Germinal center (tissue), 1 donor: ENCODE data around the gene MOB1B.
A peak's percentile ranks its signal among the peaks of the same experiment; 100 is the strongest.
"Not testable (repeated sequence)": the region's sequence is repeated elsewhere in the genome, so short reads cannot be mapped to it uniquely, and the experiment has no call there.

ENCODE experiments used
- DNase-seq: peaks from one replicate; pipeline ENCODE4 v3.0.0; 2012; ENCODE audit warnings: mixed read lengths, low spot score

Gene MOB1B

GRCh38 chr4:70956549-70957210 lies 54.5 kb downstream of the MOB1B start:
- DNase-seq, result no peak

DNA sequence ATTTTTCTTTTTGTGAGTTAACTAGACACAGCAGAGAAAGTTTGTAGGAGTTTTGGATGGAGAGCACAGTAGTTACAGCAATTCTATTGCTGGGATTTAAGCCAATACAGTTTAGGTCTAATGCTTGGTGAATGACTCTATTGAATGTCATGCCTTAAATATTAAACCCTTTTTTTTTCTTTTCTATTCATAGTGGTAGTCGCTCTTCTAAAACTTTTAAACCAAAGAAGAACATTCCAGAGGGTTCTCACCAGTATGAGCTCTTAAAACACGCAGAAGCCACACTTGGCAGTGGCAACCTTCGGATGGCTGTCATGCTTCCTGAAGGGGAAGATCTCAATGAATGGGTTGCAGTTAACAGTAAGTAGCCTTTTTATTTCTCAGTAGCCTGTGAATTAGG lies 56.5 kb downstream of the MOB1B start:
- no peak for DNase-seq

DNA sequence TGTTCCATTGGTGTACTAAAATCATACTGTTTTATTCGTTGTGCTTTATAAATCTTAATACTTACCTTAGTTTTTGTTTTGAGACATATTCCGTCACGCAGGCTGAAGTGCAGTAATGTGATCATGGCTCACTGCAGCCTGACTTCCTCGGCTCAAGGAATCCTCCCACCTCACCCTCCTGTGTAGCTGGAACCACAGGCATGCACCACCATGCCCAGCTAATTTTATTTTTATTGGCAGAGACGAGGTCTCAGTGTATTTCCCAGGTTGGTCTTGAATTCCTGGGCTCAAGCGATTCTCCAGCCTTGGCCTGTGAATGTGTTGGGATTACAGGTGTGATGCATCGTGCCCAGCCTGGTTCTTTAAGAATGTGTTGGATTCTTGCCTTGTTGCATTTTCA lies 66.9 kb downstream of the MOB1B start:
- no peak for DNase-seq

GRCh38 chr4:70976252-70976651 lies 74.1 kb downstream of the MOB1B start:
- no peak for DNase-seq

DNA sequence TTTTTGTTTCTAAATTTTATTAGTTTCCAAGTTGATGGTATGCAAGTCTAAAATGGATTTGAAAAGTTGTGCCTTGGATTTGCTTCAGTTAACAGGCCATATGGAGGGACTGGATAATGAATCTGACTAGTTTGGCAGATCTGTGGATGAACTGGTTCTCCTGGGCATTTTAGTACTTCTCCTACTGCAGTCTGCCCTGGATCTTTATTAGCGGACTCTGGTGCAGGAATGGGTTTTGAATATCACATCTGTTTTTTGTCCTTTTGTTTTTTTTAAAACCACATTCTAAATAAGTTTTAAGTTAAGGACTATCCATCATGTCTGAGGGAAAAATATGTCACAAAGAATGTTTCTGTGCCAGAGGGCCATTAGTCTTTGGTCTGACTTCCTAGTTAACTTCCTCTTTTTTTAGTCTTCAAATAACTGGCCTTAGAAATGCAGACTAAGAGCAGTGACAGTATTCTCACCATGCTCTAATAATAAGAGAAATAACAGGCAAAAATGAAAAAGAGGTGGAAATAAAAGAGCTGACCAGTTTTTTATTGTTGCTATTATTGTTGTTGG lies 77.4 kb downstream of the MOB1B start:
- DNase-seq, result no peak

GRCh38 chr4:70980196-70980595 lies 78.0 kb downstream of the MOB1B start:
- DNase-seq, result no peak

DNA sequence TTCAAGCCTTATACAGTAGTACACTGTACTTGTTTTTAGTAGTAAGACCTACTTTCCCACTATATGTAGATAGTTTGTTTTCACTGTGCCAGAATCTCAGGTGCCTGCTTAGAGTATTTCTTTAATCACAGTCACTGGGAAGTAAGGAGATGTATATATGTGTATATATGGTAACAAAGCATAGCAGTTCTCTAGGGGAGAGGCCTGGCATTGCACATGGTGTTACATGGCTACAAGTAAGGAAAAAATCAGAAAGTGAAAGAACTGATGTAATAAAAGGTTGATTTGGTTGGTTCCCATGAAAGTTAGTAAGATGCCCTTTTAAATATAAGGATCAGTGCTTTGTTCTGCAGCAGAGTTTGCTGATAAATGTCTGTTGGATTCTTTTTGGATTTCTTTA lies 81.9 kb downstream of the MOB1B start:
- DNase-seq, result no peak

GRCh38 chr4:70984589-70984988 lies 82.4 kb downstream of the MOB1B start:
- no peak for DNase-seq

DNA sequence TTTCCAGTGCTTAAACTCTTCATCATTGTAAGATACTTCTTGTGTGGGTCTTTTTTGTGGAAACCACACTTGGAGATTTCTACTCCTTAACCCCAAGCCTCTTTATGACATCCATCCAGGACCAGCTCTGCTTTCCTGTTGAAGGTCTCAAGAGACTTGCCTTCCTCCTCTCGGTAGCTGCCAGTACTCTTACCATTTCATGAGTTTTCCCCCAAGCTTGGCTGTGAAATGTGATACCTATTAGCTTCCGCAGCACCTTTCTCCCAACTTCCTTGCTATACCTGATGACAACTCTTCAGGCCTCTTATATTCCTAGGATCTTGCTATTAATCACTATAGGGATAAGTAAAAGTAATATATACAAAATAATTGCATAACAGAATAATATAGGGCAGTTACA lies 89.4 kb downstream of the MOB1B start:
- no peak for DNase-seq

- no peak for DNase-seq
Observed at GRCh38 chr4:70992391-70992881, 90.3 kb downstream of the MOB1B start.

DNA sequence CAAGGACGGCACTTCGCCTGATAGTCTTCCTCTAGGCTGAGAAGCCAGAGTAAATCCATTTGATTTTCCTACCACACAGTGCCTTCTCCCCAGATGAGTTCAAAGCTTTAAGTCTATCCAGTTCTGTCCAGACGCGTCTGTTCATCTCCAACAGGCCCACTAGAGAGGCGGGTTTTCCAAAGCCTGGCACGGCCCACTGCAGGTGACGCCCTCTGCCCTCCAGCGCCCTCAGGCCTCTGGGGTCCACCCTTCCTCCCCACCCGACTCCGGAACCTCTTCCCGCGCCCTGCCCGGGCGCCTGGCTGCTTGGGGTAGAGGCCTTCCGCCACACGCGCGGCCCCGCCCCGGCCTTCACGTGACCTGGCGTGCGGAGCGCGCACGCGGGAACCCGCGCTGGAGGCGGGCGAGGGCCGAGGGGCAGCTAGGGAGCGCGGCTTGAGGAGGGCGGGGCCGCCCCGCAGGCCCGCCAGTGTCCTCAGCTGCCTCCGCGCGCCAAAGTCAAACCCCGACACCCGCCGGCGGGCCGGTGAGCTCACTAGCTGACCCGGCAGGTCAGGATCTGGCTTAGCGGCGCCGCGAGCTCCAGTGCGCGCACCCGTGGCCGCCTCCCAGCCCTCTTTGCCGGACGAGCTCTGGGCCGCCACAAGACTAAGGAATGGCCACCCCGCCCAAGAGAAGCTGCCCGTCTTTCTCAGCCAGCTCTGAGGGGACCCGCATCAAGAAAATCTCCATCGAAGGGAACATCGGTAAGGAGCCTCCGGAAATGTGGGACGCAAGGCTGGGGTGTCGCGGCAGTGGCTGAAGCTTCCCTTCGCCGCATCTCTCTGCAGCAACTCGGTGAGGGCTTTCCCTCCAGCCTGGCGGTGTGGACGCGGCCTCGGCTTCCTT lies 91.3 kb downstream of the MOB1B start, which contains the start of gene DCK:
Gene DCK (plus strand): TSS at position 469 of the 888 bp plus-strand sequence. CDS start 187 bp downstream, at position 656.
- DNase-seq, result peak; percentile 90

DNA sequence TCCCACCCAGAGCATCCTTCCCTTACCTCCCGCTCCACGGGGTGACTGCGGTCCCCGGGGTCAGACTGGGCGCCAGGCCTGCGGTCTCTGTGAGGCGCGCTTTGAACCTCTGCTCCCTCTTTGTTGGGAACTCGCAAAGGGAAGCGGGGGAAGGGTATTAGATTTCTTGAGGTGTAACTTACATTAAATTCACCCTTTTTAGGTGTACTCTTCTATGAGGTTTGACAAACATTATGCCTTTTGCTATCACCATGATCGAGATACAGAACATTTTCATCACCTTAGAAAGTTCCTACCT lies 91.8 kb downstream of the MOB1B start:
- DNase-seq, result no peak

DNA sequence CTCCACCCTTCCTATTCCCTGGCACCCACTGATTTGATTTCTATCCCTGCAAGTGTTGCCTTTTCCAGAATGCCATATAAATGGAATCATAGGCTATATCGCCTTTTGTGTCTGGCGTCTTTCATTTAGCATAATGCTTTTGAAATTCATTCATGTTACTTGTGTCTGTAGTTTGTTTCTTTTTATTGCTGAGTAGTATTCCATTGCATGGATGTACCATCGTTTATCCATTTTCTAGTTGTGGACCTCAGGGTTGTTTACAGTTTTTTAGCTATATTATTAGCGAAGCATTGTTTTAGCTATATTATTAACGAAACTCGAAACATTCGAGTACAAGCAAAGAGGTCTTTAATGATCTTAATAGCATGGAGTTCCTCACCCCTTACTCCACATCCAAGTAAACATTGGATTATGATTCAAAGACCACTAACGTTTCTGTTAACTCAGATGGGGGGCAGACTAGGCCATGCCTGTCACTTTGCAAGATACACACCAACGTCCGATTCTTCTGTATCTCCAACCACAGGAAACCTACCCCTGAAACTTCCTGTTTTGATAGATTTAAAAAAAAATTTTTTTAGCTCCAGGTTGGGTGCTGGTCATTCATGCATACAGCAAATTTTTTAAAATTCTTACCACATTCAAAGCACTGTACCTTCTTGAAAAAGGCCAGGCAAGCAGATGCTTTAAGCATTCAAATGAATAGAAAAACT lies 92.4 kb downstream of the MOB1B start:
- DNase-seq, result peak; percentile 55

DNA sequence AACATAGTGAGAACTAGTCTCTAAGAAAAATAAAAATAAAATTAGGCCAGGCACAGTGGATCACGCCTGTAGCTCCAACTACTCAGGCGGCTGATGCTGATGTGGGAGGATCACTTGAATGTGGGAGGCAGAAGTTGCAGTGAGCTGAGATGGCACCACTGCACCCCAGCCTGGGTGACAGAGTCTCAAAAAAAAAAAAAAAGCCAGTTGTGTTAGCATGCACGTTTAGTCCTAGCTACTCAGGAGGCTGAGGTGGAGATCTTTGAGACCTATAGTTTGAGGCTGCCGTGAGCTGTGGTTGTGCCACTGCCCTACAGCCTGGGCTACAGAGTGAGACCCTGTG lies 93.8 kb downstream of the MOB1B start:
- no peak for DNase-seq

DNA sequence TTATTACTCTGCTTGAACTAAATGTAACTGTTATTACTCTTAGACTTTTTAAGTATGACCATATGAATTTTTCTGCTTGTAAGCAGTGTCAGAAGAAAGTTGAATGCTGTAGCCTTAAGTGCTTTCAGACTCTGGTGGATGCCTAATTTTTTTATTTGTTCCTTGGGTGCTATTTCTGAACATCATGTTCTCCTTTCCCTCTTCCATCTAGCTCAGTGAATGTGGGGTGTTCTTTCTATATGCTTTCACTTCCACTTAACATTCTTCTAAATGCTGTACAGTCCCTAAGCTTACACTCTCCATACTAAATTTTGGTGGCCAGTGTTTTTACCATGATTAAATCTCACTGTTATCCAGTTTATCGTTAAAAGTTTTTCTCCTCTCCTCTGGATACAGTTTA lies 94.9 kb downstream of the MOB1B start:
- no peak for DNase-seq

GRCh38 chr4:70997546-70997945 lies 95.4 kb downstream of the MOB1B start:
- DNase-seq, result no peak

GRCh38 chr4:70999639-71000038 lies 97.5 kb downstream of the MOB1B start:
- DNase-seq, result not testable (repeated sequence)

GRCh38 chr4:71001363-71001762 lies 99.2 kb downstream of the MOB1B start:
- DNase-seq, result not testable (repeated sequence)

DNA sequence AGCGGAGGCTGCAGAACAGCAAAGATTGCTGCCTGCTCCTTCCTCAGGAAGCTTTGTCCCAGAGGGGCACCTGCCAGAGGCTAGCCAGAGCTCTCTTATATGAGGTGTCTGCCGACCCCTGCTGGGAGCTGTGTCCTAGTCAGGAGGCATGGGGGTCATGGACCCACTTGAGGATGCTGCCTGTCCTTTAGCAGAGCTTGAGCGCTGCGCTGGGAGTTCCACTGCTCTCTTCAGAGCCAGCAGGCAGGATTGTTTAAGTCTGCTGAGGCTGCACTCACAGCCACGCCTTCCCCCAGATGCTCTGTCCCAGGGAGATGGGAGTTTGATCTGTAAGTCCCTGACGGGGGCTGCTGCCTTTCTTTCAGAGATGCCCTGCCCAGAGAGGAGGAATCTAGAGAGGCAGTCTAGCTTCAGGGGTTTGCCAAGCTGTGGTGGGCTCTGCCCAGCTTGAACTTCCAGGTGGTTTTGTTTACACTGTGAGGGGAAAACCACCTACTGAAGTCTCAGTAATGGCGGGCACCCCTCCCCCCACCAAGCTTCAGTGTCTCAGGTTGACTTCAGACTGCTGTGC lies 102.2 kb downstream of the MOB1B start:
- no peak for DNase-seq

GRCh38 chr4:71005025-71005424 lies 102.9 kb downstream of the MOB1B start:
- not testable (repeated sequence) for DNase-seq

- peak; percentile 31 for DNase-seq
Observed at GRCh38 chr4:71006203-71006907, 104.2 kb downstream of the MOB1B start.

DNA sequence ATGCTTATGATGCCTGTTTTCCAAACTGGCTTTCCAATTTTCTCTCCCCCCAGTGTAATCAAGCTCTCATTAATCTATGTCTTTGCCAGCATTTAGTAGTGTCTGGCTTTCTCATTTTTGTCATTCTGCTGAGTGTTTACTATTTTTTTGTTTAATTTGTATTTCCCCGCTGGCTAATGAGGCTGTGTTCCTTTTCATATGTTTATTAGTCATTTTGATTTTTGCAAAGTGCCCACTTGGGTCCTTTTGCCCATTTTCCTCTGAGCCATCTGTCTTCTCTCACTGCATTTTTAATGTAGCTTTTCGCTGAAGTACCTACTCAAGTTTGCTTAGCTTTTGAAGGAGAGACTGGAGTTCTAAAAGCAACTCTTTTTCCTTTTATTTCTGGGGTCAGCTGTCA lies 106.0 kb downstream of the MOB1B start:
- no peak for DNase-seq
